NCI-H524 (cell line): ENCODE measurements around the gene TSPO.
"Not testable (repeated sequence)": the region's sequence is repeated elsewhere in the genome, so short reads cannot be mapped to it uniquely, and the experiment has no call there.

Source experiments
- DNase-seq, 2 experiments: peaks; one replicate each; lab custom pipeline; 2025; lab: John Stamatoyannopoulos, UW

TSPO gene

GRCh38 chr22:43131773-43132501, 19.4 kb upstream of the TSPO start:
- DNase-seq: no peak

- no peak for DNase-seq
Measured at GRCh38 chr22:43133401-43133800, 18.0 kb upstream of the TSPO start.

GRCh38 chr22:43134553-43134952, 16.8 kb upstream of the TSPO start:
- no peak for DNase-seq

GRCh38 chr22:43135565-43135964, 15.8 kb upstream of the TSPO start:
- no peak for DNase-seq

- DNase-seq: peak in 1 of 2 experiments; percentile 50
Measured at GRCh38 chr22:43136255-43136654, 15.1 kb upstream of the TSPO start.

- no peak for DNase-seq
Measured at GRCh38 chr22:43136801-43137200, 14.6 kb upstream of the TSPO start.

- peak; percentile 67 to 87 for DNase-seq
Measured at GRCh38 chr22:43142880-43143562, 8.3 kb upstream of the TSPO start, which contains the start of gene MCAT. TSS of gene MCAT (minus strand) at chr22:43143398. CDS start at chr22:43143348, 50 bp downstream.

GRCh38 chr22:43144949-43145348, 6.4 kb upstream of the TSPO start:
- no peak for DNase-seq

GRCh38 chr22:43145371-43145770, 6.0 kb upstream of the TSPO start:
- not testable (repeated sequence) for DNase-seq

GRCh38 chr22:43146332-43146731, 5.0 kb upstream of the TSPO start:
- not testable (repeated sequence) for DNase-seq

- no peak for DNase-seq
Measured at GRCh38 chr22:43147821-43148220, 3.5 kb upstream of the TSPO start.

- no peak for DNase-seq
Measured at GRCh38 chr22:43148581-43148980, 2.8 kb upstream of the TSPO start.

GRCh38 chr22:43150731-43151206, 590 bp upstream of the TSPO start:
- DNase-seq: no peak

GRCh38 chr22:43152003-43152356, 621 bp downstream of the TSPO start:
- DNase-seq: no peak

- no peak for DNase-seq
Measured at GRCh38 chr22:43152357-43153071, 1.2 kb downstream of the TSPO start.

GRCh38 chr22:43153899-43154298, 2.5 kb downstream of the TSPO start:
- no peak for DNase-seq

GRCh38 chr22:43154887-43155536, 3.7 kb downstream of the TSPO start:
- no peak for DNase-seq

- peak; percentile 32 to 72 for DNase-seq
Measured at GRCh38 chr22:43155789-43156188, 4.4 kb downstream of the TSPO start.

GRCh38 chr22:43156413-43156812, 5.1 kb downstream of the TSPO start:
- DNase-seq: no peak

GRCh38 chr22:43157874-43158546, 6.7 kb downstream of the TSPO start:
- no peak for DNase-seq

GRCh38 chr22:43158778-43159483, 7.6 kb downstream of the TSPO start:
- DNase-seq: no peak
